OCI-LY3 (cell line): Measurements from ENCODE around the gene MSTO1.
"Not testable (repeated sequence)": the region's sequence is repeated elsewhere in the genome, so short reads cannot be mapped to it uniquely, and the experiment has no call there.

Source experiments
- CTCF ChIP-seq: fragments of 200-600, 300-600 bp; sonication (generic); IDR thresholded peaks from 2 replicates; pipeline ENCODE4 v1.5.1; 2014; ENCODE audit warnings: antibody characterized with exemption, low read length, low read depth
- EZH2phosphoT487 ChIP-seq: fragments of 200-600 bp; shearing (Covaris generic); IDR thresholded peaks from 2 replicates; pipeline ENCODE4 v1.6.1; 2018; ENCODE audit warnings: antibody characterized with exemption, mixed run types, low read depth

GRCh38 chr1:155575608-155576007 lies 34.4 kb upstream of the MSTO1 start:
- not testable (repeated sequence) for TF ChIP-seq CTCF, EZH2phosphoT487
